ENCODE data around the gene ZNF629.
A peak's percentile ranks its signal among the peaks of the same experiment; 100 is the strongest.
"Not testable (repeated sequence)": the region's sequence is repeated elsewhere in the genome, so short reads cannot be mapped to it uniquely, and the experiment has no call there.

ZNF629 gene

DNA sequence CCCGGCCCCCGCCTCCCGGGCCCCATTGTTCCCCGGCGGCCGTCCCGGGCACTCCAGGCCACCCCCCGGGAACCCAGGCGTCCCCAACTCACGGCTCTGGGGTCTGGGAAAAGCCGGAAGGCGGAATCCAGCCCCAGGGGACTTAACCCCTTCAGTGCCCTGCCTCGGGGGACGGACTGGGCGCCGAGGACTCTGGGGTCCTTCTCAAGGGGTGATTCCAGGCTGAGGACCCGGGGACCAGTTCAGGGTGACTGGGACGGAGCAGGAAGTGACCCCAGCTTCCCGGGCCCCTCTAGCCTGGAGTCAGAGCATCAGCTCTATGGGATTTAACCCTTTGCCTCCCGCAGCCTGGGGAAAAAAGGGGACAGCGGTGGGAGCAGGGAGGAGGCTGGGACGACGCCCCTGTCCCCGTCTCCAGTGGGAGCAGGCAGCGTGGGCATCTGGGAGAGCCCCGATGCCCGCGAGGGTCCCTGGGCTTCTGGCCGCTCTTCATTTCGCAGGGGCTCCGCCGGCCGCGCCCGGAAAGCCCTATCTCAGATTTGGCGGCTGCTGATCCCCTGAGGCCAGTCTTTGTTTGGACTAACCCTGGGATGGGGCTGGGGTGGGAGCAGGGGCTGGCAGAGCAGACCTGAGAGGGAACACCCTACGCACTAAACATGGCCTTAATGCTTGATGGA lies at the start of gene ZNF629:
Gene ZNF629, minus strand, starts transcription at position 270 of the 677 bp plus-strand sequence. CDS start 2,723 bp downstream, outside the sequence.
- peak within 1 kb of the TSS; percentile 55 for H3K27ac ChIP-seq

GRCh38 chr16:30834130-30834740 lies 47.2 kb upstream of the ZNF629 start:
- no peak overlapping the region for H3K27ac ChIP-seq
- TF ChIP-seq ZFX (IDR thresholded peaks at IDR 0.05) (no peak), CTCF (conservative IDR thresholded peaks at IDR 0.05) (no peak)

More for the DNA sequence above, at the start of gene ZNF629:
- TF ChIP-seq CTCF (conservative IDR thresholded peaks at IDR 0.05) (no peak), ZFX (IDR thresholded peaks at IDR 0.05) (no peak)

GRCh38 chr16:30830072-30830417 lies 43.0 kb upstream of the ZNF629 start:
- TF ChIP-seq CTCF (conservative IDR thresholded peaks at IDR 0.05) (no peak), ZFX (IDR thresholded peaks at IDR 0.05) (no peak)
- H3K27ac ChIP-seq: no peak overlapping the region

GRCh38 chr16:30829130-30830071 lies 42.4 kb upstream of the ZNF629 start:
- no peak overlapping the region for H3K27ac ChIP-seq
- TF ChIP-seq ZFX (IDR thresholded peaks at IDR 0.05) (no peak), CTCF (conservative IDR thresholded peaks at IDR 0.05) (no peak; the same call in 1 of the 2 replicates)

DNA sequence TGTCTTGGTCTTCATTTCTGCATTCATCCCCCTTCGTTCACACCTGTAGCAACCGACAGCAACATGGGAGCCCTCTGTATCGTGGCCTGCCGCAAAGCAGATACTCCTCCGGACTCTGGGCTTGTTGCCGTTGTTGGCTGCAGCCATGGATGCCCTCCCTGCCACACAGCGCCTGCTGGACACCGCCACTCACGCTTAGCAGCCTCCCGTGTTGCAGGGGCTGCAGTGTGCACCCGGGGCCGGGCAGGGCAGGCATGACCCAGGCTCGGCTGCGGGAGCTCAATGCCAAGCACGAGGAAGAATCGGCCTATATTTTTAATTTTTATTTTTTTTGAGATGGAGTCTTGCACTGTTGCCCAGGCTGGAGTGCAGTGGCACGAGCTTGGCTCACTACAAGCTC lies 34.9 kb upstream of the ZNF629 start:
- no peak for TF ChIP-seq ZFX (IDR thresholded peaks at IDR 0.05)
- TF ChIP-seq CTCF (conservative IDR thresholded peaks at IDR 0.05): no peak
- no peak overlapping the region for H3K27ac ChIP-seq

DNA sequence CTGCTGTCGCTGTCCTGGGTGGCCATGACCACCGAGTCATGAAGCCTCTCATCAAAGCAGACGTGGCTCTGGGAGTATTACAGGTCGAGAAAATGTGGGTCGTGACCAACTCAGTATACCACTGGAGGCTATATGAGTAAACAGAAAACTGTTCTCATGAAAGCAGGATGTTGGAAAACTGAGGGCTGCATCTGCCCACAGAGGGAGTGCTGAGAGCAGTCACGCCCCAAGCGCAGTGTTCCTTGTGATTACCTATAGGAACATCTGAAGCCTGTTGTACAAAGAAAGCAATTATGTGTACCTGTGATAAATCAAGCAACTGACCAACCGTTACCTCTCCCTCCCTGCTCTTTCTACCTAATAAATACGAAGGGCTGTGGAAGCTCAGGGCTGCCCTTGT lies 34.4 kb upstream of the ZNF629 start:
- not testable (repeated sequence) for H3K27ac ChIP-seq

GRCh38 chr16:30820952-30821421 lies 34.0 kb upstream of the ZNF629 start:
- no peak for TF ChIP-seq CTCF (conservative IDR thresholded peaks at IDR 0.05)
- TF ChIP-seq ZFX (IDR thresholded peaks at IDR 0.05): no peak
- no peak overlapping the region for H3K27ac ChIP-seq

All from C4-2B (cell line).